H9 (cell line): ENCODE measurements around the gene SH2D1B. TPM values are rescaled to one million over a fixed set of nuclear protein-coding genes. Genes with fewer than 3 reads are reported as not detected.
A peak's percentile ranks its signal among the peaks of the same experiment; 100 is the strongest.

Source experiments
- DNase-seq: peaks from one replicate; pipeline ENCODE4 v3.0.0-alpha.2; 2017
- H2AFZ ChIP-seq: one replicate; pipeline ENCODE4 v1.6.1; 2013; ENCODE audit warnings: mild to moderate bottlenecking, low read length, control low read depth, moderate library complexity
- H2AK5ac ChIP-seq: 2 replicates; pipeline ENCODE4 v1.6.1; 2013; ENCODE audit warnings: low read length, control low read depth, mixed read lengths; ENCODE audit not compliant: insufficient read length
- H2BK120ac ChIP-seq: one replicate; pipeline ENCODE4 v1.6.1; 2013; ENCODE audit warnings: low read depth, mild to moderate bottlenecking, low read length, control low read depth, inconsistent platforms; ENCODE audit not compliant: poor library complexity, severe bottlenecking
- H2BK12ac ChIP-seq: 2 replicates; pipeline ENCODE4 v1.6.1; 2013; ENCODE audit warnings: low read length, control low read depth, mixed read lengths, low read depth; ENCODE audit not compliant: insufficient read length
- H2BK15ac ChIP-seq: 2 replicates; pipeline ENCODE4 v1.6.1; 2013; ENCODE audit warnings: low read depth, low read length, control low read depth
- H2BK20ac ChIP-seq: one replicate; pipeline ENCODE4 v1.6.1; 2013; ENCODE audit warnings: low read depth, mild to moderate bottlenecking, low read length, control low read depth, inconsistent platforms; ENCODE audit not compliant: poor library complexity, severe bottlenecking
- H2BK5ac ChIP-seq: 2 replicates; pipeline ENCODE4 v1.6.1; 2013; ENCODE audit warnings: low read length, control low read depth, mixed read lengths; ENCODE audit not compliant: insufficient read length
- H3K14ac ChIP-seq: 2 replicates; pipeline ENCODE4 v1.6.1; 2013; ENCODE audit warnings: low read length, control low read depth; ENCODE audit not compliant: insufficient read depth
- H3K18ac ChIP-seq: 2 replicates; pipeline ENCODE4 v1.6.1; 2013; ENCODE audit warnings: low read depth, mild to moderate bottlenecking, mixed read lengths, low read length, control low read depth; ENCODE audit not compliant: insufficient read length
- H3K23ac ChIP-seq: 2 replicates; pipeline ENCODE4 v1.6.1; 2013; ENCODE audit warnings: low read length, control low read depth, mixed read lengths, low read depth; ENCODE audit not compliant: insufficient read length
- H3K23me2 ChIP-seq: 2 replicates; pipeline ENCODE4 v1.6.1; 2013; ENCODE audit warnings: low read depth, mild to moderate bottlenecking, mixed read lengths, low read length, control low read depth; ENCODE audit not compliant: insufficient read length, poor library complexity, severe bottlenecking
- H3K27ac ChIP-seq: 2 replicates; pipeline ENCODE4 v1.5.1; 2013; ENCODE audit warnings: low read length, control low read depth, mixed read lengths, low read depth; ENCODE audit not compliant: insufficient read length
- H3K27me3 ChIP-seq: 2 replicates; pipeline ENCODE4 v1.6.1; 2013; ENCODE audit warnings: low read length, control low read depth, inconsistent platforms; ENCODE audit not compliant: insufficient read depth
- H3K4ac ChIP-seq: 2 replicates; pipeline ENCODE4 v1.6.1; 2013; ENCODE audit warnings: low read depth, mild to moderate bottlenecking, control low read depth, inconsistent platforms, low read length, moderate library complexity
- H3K4me1 ChIP-seq: 2 replicates; pipeline ENCODE4 v1.6.1; 2013; ENCODE audit warnings: low read length, control low read depth, inconsistent platforms; ENCODE audit not compliant: insufficient read depth
- H3K4me2 ChIP-seq: 2 replicates; pipeline ENCODE4 v1.6.1; 2013; ENCODE audit warnings: low read length, control low read depth, mixed read lengths; ENCODE audit not compliant: insufficient read length, insufficient read depth
- H3K56ac ChIP-seq: 2 replicates; pipeline ENCODE4 v1.6.1; 2013; ENCODE audit warnings: low read depth, mild to moderate bottlenecking, mixed read lengths, low read length, control low read depth; ENCODE audit not compliant: insufficient read length
- H3K79me1 ChIP-seq: 2 replicates; pipeline ENCODE4 v1.6.1; 2013; ENCODE audit warnings: low read depth, mild to moderate bottlenecking, moderate library complexity, low read length, control low read depth, inconsistent platforms; ENCODE audit not compliant: insufficient read depth, poor library complexity, severe bottlenecking
- H3K79me2 ChIP-seq: 2 replicates; pipeline ENCODE4 v1.6.1; 2013; ENCODE audit warnings: low read length, control low read depth, inconsistent platforms; ENCODE audit not compliant: insufficient read depth
- H3K9ac ChIP-seq: 2 replicates; pipeline ENCODE4 v1.6.1; 2013; ENCODE audit warnings: low read length, control low read depth, mixed read lengths; ENCODE audit not compliant: insufficient read length; ENCODE audit errors: extremely low read depth
- H3K9me3 ChIP-seq: one replicate; pipeline ENCODE4 v1.6.1; 2013; ENCODE audit warnings: low read depth, low read length, inconsistent platforms; ENCODE audit not compliant: control insufficient read depth
- H3T11ph ChIP-seq: one replicate; pipeline ENCODE4 v1.6.1; 2013; ENCODE audit warnings: mild to moderate bottlenecking, low read length, control low read depth, inconsistent platforms
- H4K20me1 ChIP-seq: one replicate; pipeline ENCODE4 v1.6.1; 2013; ENCODE audit not compliant: control insufficient read depth, insufficient read length, insufficient read depth
- H4K5ac ChIP-seq: 2 replicates; pipeline ENCODE4 v1.6.1; 2013; ENCODE audit warnings: low read depth, mild to moderate bottlenecking, mixed read lengths, low read length, control low read depth; ENCODE audit not compliant: insufficient read length
- H4K8ac ChIP-seq: replicated peaks from 2 replicates; pipeline ENCODE4 v1.6.1; 2013; ENCODE audit warnings: low read length, control low read depth, mixed read lengths, low read depth; ENCODE audit not compliant: insufficient read length
- H4K91ac ChIP-seq: 2 replicates; pipeline ENCODE4 v1.6.1; 2013; ENCODE audit warnings: low read depth, mild to moderate bottlenecking, moderate library complexity, mixed read lengths, low read length, control low read depth; ENCODE audit not compliant: insufficient read length
- H3K27ac Mint-ChIP-seq, 3 experiments: 2 replicates in 2 of 3; 3 replicates in 1 of 3; pipeline ENCODE4 v1.8.0; 2020 to 2021; ENCODE audit warnings: mixed read lengths in 3 of 3, mild to moderate bottlenecking in 1 of 3, moderate library complexity in 1 of 3
- H3K27me3 Mint-ChIP-seq: 2 replicates; pipeline ENCODE4 v1.8.0; 2021; ENCODE audit warnings: low read depth, mild to moderate bottlenecking, moderate library complexity, mixed read lengths
- H3K36me3 Mint-ChIP-seq, 3 experiments: 2 replicates in 2 of 3; 3 replicates in 1 of 3; pipeline ENCODE4 v1.8.0; 2020 to 2021; ENCODE audit warnings: low read depth in 3 of 3, mixed read lengths in 3 of 3; ENCODE audit not compliant: insufficient read depth in 1 of 3
- H3K4me1 Mint-ChIP-seq, 2 experiments: 2 replicates each; pipeline ENCODE4 v1.8.0; 2020; ENCODE audit warnings: mixed read lengths in 2 of 2
- H3K4me3 Mint-ChIP-seq, 2 experiments: 2 replicates in 1 of 2; 3 replicates in 1 of 2; pipeline ENCODE4 v1.8.0; 2020 to 2021; ENCODE audit warnings: mild to moderate bottlenecking in 2 of 2, mixed read lengths in 2 of 2, moderate library complexity in 1 of 2
- H3K9me3 Mint-ChIP-seq, 2 experiments: 2 replicates in 1 of 2; 3 replicates in 1 of 2; pipeline ENCODE4 v1.8.0; 2020; ENCODE audit warnings: mild to moderate bottlenecking in 2 of 2, mixed read lengths in 2 of 2, moderate library complexity in 1 of 2
- CTCF ChIP-seq: fragments of 200-600 bp; sonication (generic); conservative IDR thresholded peaks from 3 replicates; pipeline ENCODE4 v1.8.0; 2021; ENCODE audit warnings: antibody characterized with exemption, mild to moderate bottlenecking
- WGBS: extraction: QIAGEN DNeasy Blood & Tissue Kit; methylation state at CpG from one replicate; pipeline ENCODE4 v1.1.7; 2013; ENCODE audit warnings: missing lambda C conversion rate, low lambda C conversion rate, mixed read lengths; ENCODE audit not compliant: insufficient read length; ENCODE audit errors: extremely low coverage; 5-methylcytosine and 5-hydroxymethylcytosine counted together
- total RNA-seq: library from RNA; stranded (reverse); gene quantifications from 2 replicates; pipeline ENCODE4 v1.2.1, GENCODE V29; 2021

Gene SH2D1B
- total RNA-seq, 1 experiment from 2014 or later, result not detected

GRCh38 chr1:162372159-162373071 lies 39.5 kb downstream of the SH2D1B start:
- peaks cover 0 to 11% (median 2%) of the 10 kb centered on the region in 3 experiments; a peak in 4 of 7 replicates for H3K36me3 Mint-ChIP-seq
- H3K4me1 ChIP-seq, result no peaks in the 10 kb centered on the region
- no peaks in the 10 kb centered on the region for H3K27me3 Mint-ChIP-seq
- H2BK5ac ChIP-seq, result no peak overlapping the region
- no peak overlapping the region for H3K23ac ChIP-seq
- no peak overlapping the region for H2BK12ac ChIP-seq
- H3K9me3 Mint-ChIP-seq, result no peaks in the 10 kb centered on the region
- H3K23me2 ChIP-seq, result no peaks in the 10 kb centered on the region
- H3K4me1 Mint-ChIP-seq, result no peaks in the 10 kb centered on the region
- no peak overlapping the region for H4K5ac ChIP-seq
- H2BK120ac ChIP-seq, result no peak overlapping the region
- H3K56ac ChIP-seq, result no peak overlapping the region
- H2BK15ac ChIP-seq, result no peak overlapping the region
- no peak for DNase-seq
- no peak overlapping the region for H3K9ac ChIP-seq
- H3T11ph ChIP-seq, result no peak overlapping the region
- H3K18ac ChIP-seq, result no peak overlapping the region
- H3K27ac ChIP-seq, result no peak overlapping the region
- H3K79me1 ChIP-seq, result no peaks in the 10 kb centered on the region
- no peaks in the 10 kb centered on the region for H4K20me1 ChIP-seq
- no CpG with 5 or more reads among the region's 13 CpGs for WGBS
- H2AK5ac ChIP-seq, result no peak overlapping the region
- H4K91ac ChIP-seq, result no peak overlapping the region
- no peak overlapping the region; the same call in 1 of the 2 replicates for H3K14ac ChIP-seq
- H3K79me2 ChIP-seq, result no peaks in the 10 kb centered on the region
- no peak; the same call in 2 of the 3 replicates for TF ChIP-seq CTCF
- no peak overlapping the region for H3K4me2 ChIP-seq
- no peak overlapping the region for H3K4ac ChIP-seq
- no peak overlapping the region for H2AFZ ChIP-seq
- H2BK20ac ChIP-seq, result no peak overlapping the region
- H3K27ac Mint-ChIP-seq, result peak overlapping the region in 1 of 3 experiments; percentile 72; a peak in 1 of 7 replicates
- H3K9me3 ChIP-seq, result no peaks in the 10 kb centered on the region
- H4K8ac ChIP-seq, result no peak overlapping the region
- no peak overlapping the region for H3K4me3 Mint-ChIP-seq
- H3K27me3 ChIP-seq, result no peaks in the 10 kb centered on the region
